GM18502 (cell line): ENCODE measurements around the gene SIGMAR1.

ENCODE experiments used
- ATAC-seq: cut with Tn5 transposase; IDR thresholded peaks from one replicate; pipeline ENCODE4 v1.9.1; 2021; ENCODE audit warnings: mild to moderate bottlenecking; ENCODE audit not compliant: unreplicated experiment, poor library complexity

The SIGMAR1 gene

GRCh38 chr9:34633851-34634550, 3.6 kb downstream of the SIGMAR1 start:
- no peak for ATAC-seq

- ATAC-seq: no peak
Measured at GRCh38 chr9:34633166-34633565, 4.4 kb downstream of the SIGMAR1 start.

GRCh38 chr9:34630402-34631154, 7.0 kb downstream of the SIGMAR1 start:
- ATAC-seq: no peak

GRCh38 chr9:34629491-34629808, 8.1 kb downstream of the SIGMAR1 start:
- no peak for ATAC-seq

- ATAC-seq: no peak
Measured at GRCh38 chr9:34628656-34629490, 8.7 kb downstream of the SIGMAR1 start, which contains the start of gene ARID3C. ARID3C (minus strand) TSS chr9:34629066; CDS start chr9:34628014, 1,052 bp downstream.

GRCh38 chr9:34627716-34628655, 9.6 kb downstream of the SIGMAR1 start:
- ATAC-seq: no peak

GRCh38 chr9:34625186-34625486, 12.5 kb downstream of the SIGMAR1 start:
- no peak for ATAC-seq

- no peak for ATAC-seq
Measured at GRCh38 chr9:34624475-34625185, 13.0 kb downstream of the SIGMAR1 start.

- no peak for ATAC-seq
Measured at GRCh38 chr9:34623374-34624235, 14.0 kb downstream of the SIGMAR1 start.

GRCh38 chr9:34620061-34620994, 17.3 kb downstream of the SIGMAR1 start, which contains the start of gene DCTN3:
DCTN3 (minus strand) TSS chr9:34620495; CDS start chr9:34620464, 31 bp downstream.
- ATAC-seq: peak; percentile 99

GRCh38 chr9:34615132-34615531, 22.5 kb downstream of the SIGMAR1 start:
- ATAC-seq: no peak

GRCh38 chr9:34612788-34613390, 24.7 kb downstream of the SIGMAR1 start:
- no peak for ATAC-seq

- peak; percentile 86 for ATAC-seq
Measured at GRCh38 chr9:34611811-34612787, 25.5 kb downstream of the SIGMAR1 start, which contains the start of gene RPP25L. RPP25L (minus strand) TSS chr9:34612097; CDS start chr9:34611296, 801 bp downstream.

GRCh38 chr9:34611251-34611810, 26.3 kb downstream of the SIGMAR1 start:
- peak; percentile 4 for ATAC-seq

- no peak for ATAC-seq
Measured at GRCh38 chr9:34610434-34611206, 27.0 kb downstream of the SIGMAR1 start.
